HCT116 (cell line): ENCODE data around the gene SP9. TPM values are rescaled to one million over a fixed set of nuclear protein-coding genes. Genes with fewer than 3 reads are reported as not detected.

Experiments
- CBX3 ChIP-seq: IDR thresholded peaks from 2 replicates; pipeline ENCODE4 v1.6.1; 2012; ENCODE audit warnings: low read depth
- EGR1 ChIP-seq: IDR thresholded peaks from 2 replicates; pipeline ENCODE4 v1.6.1; 2012; ENCODE audit warnings: low read depth
- ELF1 ChIP-seq: IDR thresholded peaks from 2 replicates; pipeline ENCODE4 v1.6.1; 2012; ENCODE audit warnings: low read depth, borderline replicate concordance
- EZH2phosphoT487 ChIP-seq: fragments of 200-600 bp; IDR thresholded peaks from 2 replicates; pipeline ENCODE4 v1.6.1; 2018; ENCODE audit warnings: antibody characterized with exemption, borderline replicate concordance
- FOSL1 ChIP-seq: IDR thresholded peaks from 2 replicates; pipeline ENCODE4 v1.6.1; 2012; ENCODE audit warnings: low read depth
- JUND ChIP-seq: IDR thresholded peaks from 2 replicates; pipeline ENCODE4 v1.6.1; 2012
- POLR2A ChIP-seq: IDR thresholded peaks from 2 replicates; pipeline ENCODE4 v1.7.0; 2011; ENCODE audit warnings: borderline replicate concordance; ENCODE audit not compliant: insufficient read depth, insufficient read length; ENCODE audit errors: extremely low read depth
- RAD21 ChIP-seq: IDR thresholded peaks from 2 replicates; pipeline ENCODE4 v1.6.1; 2012; ENCODE audit warnings: low read depth, mild to moderate bottlenecking
- SIN3A ChIP-seq: IDR thresholded peaks from 2 replicates; pipeline ENCODE4 v1.6.1; 2012; ENCODE audit warnings: low read depth
- SP1 ChIP-seq: IDR thresholded peaks from 2 replicates; pipeline ENCODE4 v1.6.1; 2012; ENCODE audit warnings: low read depth
- SRF ChIP-seq: IDR thresholded peaks from 2 replicates; pipeline ENCODE4 v1.6.1; 2012; ENCODE audit warnings: low read depth
- ZFX ChIP-seq: fragments of 450-650 bp; IDR thresholded peaks from 2 replicates; pipeline ENCODE4 v1.6.1; 2017
- ZNF274 ChIP-seq: fragments of 200-500 bp; sonication (Bioruptor generic); IDR thresholded peaks from 2 replicates; pipeline ENCODE4 v1.6.1; 2014; ENCODE audit warnings: mild to moderate bottlenecking, low read depth, low read length, inconsistent platforms
- total RNA-seq: library from RNA; stranded (reverse); gene quantifications from one replicate; pipeline ENCODE4 v1.2.1, GENCODE V29; 2021; ENCODE audit not compliant: unreplicated experiment
- TF ChIP-seq, protein P1 (sequence below): IDR thresholded peaks from 2 replicates; pipeline ENCODE4 v1.6.1; 2012; ENCODE audit warnings: low read depth
- TF ChIP-seq, protein P2 (sequence below): IDR thresholded peaks from 2 replicates; pipeline ENCODE4 v1.6.1; 2012

Gene SP9
- total RNA-seq, 1 experiment from 2014 or later, result 0.69 TPM

DNA sequence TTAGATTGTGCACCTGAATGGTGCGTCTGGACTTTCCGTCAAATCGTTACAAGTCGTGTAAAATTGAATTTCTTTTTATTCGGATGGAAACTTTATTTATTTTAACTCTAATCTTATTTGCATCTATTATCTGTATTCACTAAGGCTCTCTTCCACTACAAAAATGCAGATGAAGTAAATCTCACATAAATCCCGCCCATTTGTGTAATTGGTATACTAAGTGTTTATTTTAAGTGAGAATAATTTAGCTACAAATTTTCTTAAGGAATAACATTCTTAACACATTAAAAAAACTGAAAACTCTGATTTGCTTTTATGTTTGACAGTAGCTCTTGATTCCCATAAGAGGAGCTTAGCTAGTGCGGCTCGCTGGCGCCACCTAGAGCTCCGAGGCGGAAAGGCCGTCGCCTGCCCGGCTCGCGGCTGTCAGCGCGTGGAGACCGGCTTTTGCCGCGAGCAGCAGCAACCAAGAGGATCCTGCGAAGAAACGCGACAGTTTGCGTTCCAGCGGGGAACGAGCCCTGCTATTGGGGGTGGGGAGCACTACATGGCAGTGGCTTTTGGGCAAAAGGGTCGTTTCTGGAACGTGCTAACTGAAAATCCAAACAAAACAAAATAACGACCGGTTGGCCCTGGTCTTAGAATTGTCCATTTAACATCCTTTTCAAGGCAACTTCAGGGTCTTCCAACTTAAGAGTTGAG is 6.7 kb downstream of the SP9 start (continued):
- TF ChIP-seq CBX3 (no peak), ZNF274 (no peak), ZFX (no peak), SP1 (no peak), POLR2A (no peak), EZH2phosphoT487 (no peak), SRF (no peak), RAD21 (peak; percentile 99), JUND (no peak), SIN3A (no peak), EGR1 (no peak), ELF1 (no peak), FOSL1 (no peak)
- TF ChIP-seq, protein P1, sequence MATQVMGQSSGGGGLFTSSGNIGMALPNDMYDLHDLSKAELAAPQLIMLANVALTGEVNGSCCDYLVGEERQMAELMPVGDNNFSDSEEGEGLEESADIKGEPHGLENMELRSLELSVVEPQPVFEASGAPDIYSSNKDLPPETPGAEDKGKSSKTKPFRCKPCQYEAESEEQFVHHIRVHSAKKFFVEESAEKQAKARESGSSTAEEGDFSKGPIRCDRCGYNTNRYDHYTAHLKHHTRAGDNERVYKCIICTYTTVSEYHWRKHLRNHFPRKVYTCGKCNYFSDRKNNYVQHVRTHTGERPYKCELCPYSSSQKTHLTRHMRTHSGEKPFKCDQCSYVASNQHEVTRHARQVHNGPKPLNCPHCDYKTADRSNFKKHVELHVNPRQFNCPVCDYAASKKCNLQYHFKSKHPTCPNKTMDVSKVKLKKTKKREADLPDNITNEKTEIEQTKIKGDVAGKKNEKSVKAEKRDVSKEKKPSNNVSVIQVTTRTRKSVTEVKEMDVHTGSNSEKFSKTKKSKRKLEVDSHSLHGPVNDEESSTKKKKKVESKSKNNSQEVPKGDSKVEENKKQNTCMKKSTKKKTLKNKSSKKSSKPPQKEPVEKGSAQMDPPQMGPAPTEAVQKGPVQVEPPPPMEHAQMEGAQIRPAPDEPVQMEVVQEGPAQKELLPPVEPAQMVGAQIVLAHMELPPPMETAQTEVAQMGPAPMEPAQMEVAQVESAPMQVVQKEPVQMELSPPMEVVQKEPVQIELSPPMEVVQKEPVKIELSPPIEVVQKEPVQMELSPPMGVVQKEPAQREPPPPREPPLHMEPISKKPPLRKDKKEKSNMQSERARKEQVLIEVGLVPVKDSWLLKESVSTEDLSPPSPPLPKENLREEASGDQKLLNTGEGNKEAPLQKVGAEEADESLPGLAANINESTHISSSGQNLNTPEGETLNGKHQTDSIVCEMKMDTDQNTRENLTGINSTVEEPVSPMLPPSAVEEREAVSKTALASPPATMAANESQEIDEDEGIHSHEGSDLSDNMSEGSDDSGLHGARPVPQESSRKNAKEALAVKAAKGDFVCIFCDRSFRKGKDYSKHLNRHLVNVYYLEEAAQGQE, result no peak
- TF ChIP-seq, protein P2, sequence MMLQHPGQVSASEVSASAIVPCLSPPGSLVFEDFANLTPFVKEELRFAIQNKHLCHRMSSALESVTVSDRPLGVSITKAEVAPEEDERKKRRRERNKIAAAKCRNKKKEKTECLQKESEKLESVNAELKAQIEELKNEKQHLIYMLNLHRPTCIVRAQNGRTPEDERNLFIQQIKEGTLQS, result no peak
